Measurements from ENCODE around the gene NFASC.

- TF ChIP-seq CTCF (IDR thresholded peaks at IDR 0.05; ENCODE audit: low read depth, low read length, poor library complexity, severe bottlenecking) (no peak), EZH2phosphoT487 (IDR thresholded peaks at IDR 0.05; ENCODE audit: borderline replicate concordance, low read length) (no peak)
Observed at GRCh38 chr1:205046870-205047269, 176.2 kb downstream of the NFASC start.
